Lung (tissue), 12 donors: ENCODE results near the gene ARHGEF28. TPM values are rescaled to one million over a fixed set of nuclear protein-coding genes. Genes with fewer than 3 reads are reported as not detected.

Experiments used
- ATAC-seq: fragments of 200-7000 bp; cut with Tn5 transposase; one replicate; pipeline ENCODE4 v1.9.1; 2020; ENCODE audit warnings: moderate number of reproducible peaks; ENCODE audit not compliant: insufficient read depth, low FRiP score
- DNase-seq, 3 donors: peaks; one replicate each; pipeline ENCODE4 v3.0.0-alpha.2; 2013 to 2017
- H3K27ac ChIP-seq, 2 donors: one replicate each; pipeline ENCODE4 v1.5.1; 2013; ENCODE audit warnings: mild to moderate bottlenecking in 2 of 2, moderate library complexity in 2 of 2, control low read depth in 1 of 2, inconsistent platforms in 1 of 2, low read depth in 1 of 2, low read length in 1 of 2
- H3K27me3 ChIP-seq, 3 donors: one replicate each; pipeline ENCODE4 v1.5.1; 2013; ENCODE audit warnings: low read length in 2 of 3; ENCODE audit not compliant: control insufficient read depth in 3 of 3, insufficient read depth in 3 of 3
- H3K36me3 ChIP-seq, 4 donors: one replicate each; pipeline ENCODE4 v1.5.1; 2013; ENCODE audit warnings: low read length in 4 of 4, mild to moderate bottlenecking in 1 of 4, moderate library complexity in 1 of 4; ENCODE audit not compliant: control insufficient read depth in 4 of 4, insufficient read depth in 4 of 4
- H3K4me1 ChIP-seq, 5 donors: one replicate each; pipeline ENCODE4 v1.5.1; 2013; ENCODE audit warnings: low read length in 5 of 5, mild to moderate bottlenecking in 2 of 5, moderate library complexity in 1 of 5; ENCODE audit not compliant: control insufficient read depth in 5 of 5, insufficient read depth in 5 of 5
- H3K4me3 ChIP-seq: one replicate; pipeline ENCODE4 v1.5.1; 2013; ENCODE audit warnings: mild to moderate bottlenecking, control low read depth, moderate library complexity
- H3K9ac ChIP-seq, 2 donors: one replicate each; pipeline ENCODE4 v1.5.1; 2013; ENCODE audit warnings: low read length in 2 of 2, control low read depth in 1 of 2; ENCODE audit not compliant: insufficient read depth in 1 of 2
- H3K9me3 ChIP-seq, 4 donors: one replicate each; pipeline ENCODE4 v1.5.1; 2013; ENCODE audit warnings: low read length in 3 of 4, mild to moderate bottlenecking in 1 of 4, moderate library complexity in 1 of 4; ENCODE audit not compliant: control insufficient read depth in 4 of 4, insufficient read depth in 3 of 4
- WGBS, 2 donors: extraction: QIAGEN DNeasy Blood & Tissue Kit; methylation state at CpG; one replicate each; pipeline ENCODE4 v1.1.7; 2013; 5-methylcytosine and 5-hydroxymethylcytosine counted together
- polyA plus RNA-seq, 2 donors: library from polyadenylated mRNA; stranded (reverse); fragments of 200-250 nt; gene quantifications; one replicate each; pipeline ENCODE4 v1.2.1, GENCODE V29; 2013
- total RNA-seq, 2 donors: library from RNA; depleted of rRNA in 1 of 2; stranded (reverse); fragments of >200 nt in 1 of 2; gene quantifications; one replicate each; pipeline ENCODE4 v1.2.1, GENCODE V29; 2014 to 2021
- TF ChIP-seq, protein P1 (sequence below): IDR thresholded peaks from 2 replicates; pipeline ENCODE4 v1.5.1; 2012; ENCODE audit warnings: mild to moderate bottlenecking; ENCODE audit errors: control extremely low read depth, extremely low read depth
- donor health status: control.
- donor health status: control.
- donor health status: Bipolar disorder and iron deficiency.
- donor health status: healthy.
- donor health status: DM: yes; HTN: yes; CAD: no.

ARHGEF28 gene
- total and polyA plus RNA-seq, 4 donors, result 3.0 to 13.0 (median 10.0) TPM

DNA sequence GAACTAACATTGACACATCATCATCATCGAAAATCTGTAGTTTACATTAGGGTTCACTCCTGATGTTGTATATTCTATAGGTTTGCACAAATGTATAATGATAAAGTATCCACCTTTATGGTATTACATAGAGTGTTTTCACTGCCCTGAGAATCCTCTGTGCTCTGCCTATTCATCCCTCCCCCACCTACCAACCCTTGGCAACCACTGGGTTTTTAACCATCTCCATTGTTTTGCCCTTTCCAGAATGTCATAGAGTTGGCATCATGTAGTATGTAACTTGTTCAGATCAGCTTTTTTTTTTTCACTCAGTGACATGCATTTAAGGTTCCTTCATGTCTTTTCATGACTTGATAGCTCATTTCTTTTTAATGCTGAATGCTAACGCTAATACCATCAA is 106.0 kb downstream of the ARHGEF28 start:
- no peaks in the 10 kb centered on the region for H3K9me3 ChIP-seq
- H3K9ac ChIP-seq, result no peak overlapping the region
- peaks cover 0 to 2% (median 0%) of the 10 kb centered on the region in 5 donors for H3K4me1 ChIP-seq
- H3K4me3 ChIP-seq, result no peak overlapping the region
- ATAC-seq (no peak), DNase-seq (no peak)
- H3K36me3 ChIP-seq, result no peaks in the 10 kb centered on the region
- H3K27me3 ChIP-seq, result no peaks in the 10 kb centered on the region
- no peak overlapping the region for H3K27ac ChIP-seq
- 95% methylated on average over 2 of the region's 2 CpGs for WGBS, 2 donors
- TF ChIP-seq, protein P1, sequence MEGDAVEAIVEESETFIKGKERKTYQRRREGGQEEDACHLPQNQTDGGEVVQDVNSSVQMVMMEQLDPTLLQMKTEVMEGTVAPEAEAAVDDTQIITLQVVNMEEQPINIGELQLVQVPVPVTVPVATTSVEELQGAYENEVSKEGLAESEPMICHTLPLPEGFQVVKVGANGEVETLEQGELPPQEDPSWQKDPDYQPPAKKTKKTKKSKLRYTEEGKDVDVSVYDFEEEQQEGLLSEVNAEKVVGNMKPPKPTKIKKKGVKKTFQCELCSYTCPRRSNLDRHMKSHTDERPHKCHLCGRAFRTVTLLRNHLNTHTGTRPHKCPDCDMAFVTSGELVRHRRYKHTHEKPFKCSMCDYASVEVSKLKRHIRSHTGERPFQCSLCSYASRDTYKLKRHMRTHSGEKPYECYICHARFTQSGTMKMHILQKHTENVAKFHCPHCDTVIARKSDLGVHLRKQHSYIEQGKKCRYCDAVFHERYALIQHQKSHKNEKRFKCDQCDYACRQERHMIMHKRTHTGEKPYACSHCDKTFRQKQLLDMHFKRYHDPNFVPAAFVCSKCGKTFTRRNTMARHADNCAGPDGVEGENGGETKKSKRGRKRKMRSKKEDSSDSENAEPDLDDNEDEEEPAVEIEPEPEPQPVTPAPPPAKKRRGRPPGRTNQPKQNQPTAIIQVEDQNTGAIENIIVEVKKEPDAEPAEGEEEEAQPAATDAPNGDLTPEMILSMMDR, result no peak

DNA sequence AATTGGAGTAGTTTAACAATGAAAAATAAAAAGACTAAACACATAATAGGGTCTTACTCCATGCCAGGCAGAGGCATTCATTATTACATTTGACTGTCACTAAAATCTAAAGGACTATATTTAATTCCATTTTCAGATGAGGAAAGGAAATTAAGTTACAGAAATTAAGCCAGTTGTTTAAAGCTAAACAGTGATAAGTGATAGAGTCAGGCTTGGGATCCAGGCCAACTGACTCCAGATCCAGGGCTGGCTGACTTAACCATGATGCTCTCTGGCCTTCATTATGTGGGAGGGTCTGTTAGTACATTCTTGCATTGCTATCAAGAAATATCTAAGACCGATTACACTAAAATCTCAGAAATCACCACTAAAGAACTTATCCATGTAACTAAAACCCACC is 107.2 kb downstream of the ARHGEF28 start:
- Histone ChIP-seq H3K4me3 (no peak overlapping the region), H3K36me3 (no peaks in the 10 kb centered on the region), H3K4me1 (peaks cover 0 to 2% (median 0%) of the 10 kb centered on the region in 5 donors), H3K9me3 (no peaks in the 10 kb centered on the region), H3K27me3 (no peaks in the 10 kb centered on the region), H3K9ac (no peak overlapping the region), H3K27ac (no peak overlapping the region)
- WGBS, 2 donors, result 87 to 89% methylated on average over 1 of the region's 1 CpG
- peak; percentile 23 to 57 (median 41) for DNase-seq
- TF ChIP-seq, protein P1, result no peak
- no peak for ATAC-seq

DNA sequence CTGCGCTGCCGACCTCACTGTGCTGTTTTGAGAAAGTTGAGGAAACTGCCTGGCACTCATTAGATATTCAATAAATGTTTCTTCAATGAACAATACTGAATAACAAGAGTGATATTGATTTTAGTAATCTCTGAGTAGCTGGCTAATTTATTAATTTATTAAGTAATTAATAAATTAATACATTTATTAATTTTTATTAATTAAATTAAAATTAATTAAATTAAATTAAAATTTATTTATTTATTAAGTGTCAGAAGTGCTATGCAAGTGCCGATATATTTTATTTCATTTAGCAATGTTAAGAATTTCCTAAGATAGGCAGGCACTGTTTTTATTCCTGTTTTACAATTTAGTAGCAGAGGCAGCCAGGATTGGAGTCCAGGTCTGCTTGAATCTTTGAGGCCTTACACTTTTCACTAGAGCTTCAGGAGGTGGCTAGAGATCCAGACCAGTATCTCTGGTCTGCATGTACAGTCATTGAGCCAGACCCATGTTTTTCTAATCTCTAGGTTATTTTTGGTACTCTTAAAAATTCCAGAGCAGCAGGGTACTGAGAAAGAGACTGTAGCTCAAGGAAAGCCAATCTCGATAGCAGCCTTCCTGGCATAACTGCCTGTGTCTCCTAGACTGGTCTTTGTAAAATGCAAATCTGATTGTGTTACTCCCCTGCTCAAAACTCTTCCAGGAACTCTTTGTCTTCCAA is 109.2 kb downstream of the ARHGEF28 start:
- H3K27me3 ChIP-seq, result no peaks in the 10 kb centered on the region
- no peak overlapping the region for H3K4me3 ChIP-seq
- TF ChIP-seq, protein P1, result no peak
- WGBS, 2 donors, result 68 to 95% methylated on average over 4 of the region's 4 CpGs
- H3K9ac ChIP-seq, result no peak overlapping the region
- no peak overlapping the region for H3K27ac ChIP-seq
- no peaks in the 10 kb centered on the region for H3K9me3 ChIP-seq
- no peaks in the 10 kb centered on the region for H3K36me3 ChIP-seq
- H3K4me1 ChIP-seq, result peaks cover 0 to 2% (median 0%) of the 10 kb centered on the region in 5 donors
- ATAC-seq (no peak), DNase-seq (no peak)
